ENCODE measurements around the gene CLCN3.
"Not testable (repeated sequence)": the region's sequence is repeated elsewhere in the genome, so short reads cannot be mapped to it uniquely, and the experiment has no call there.

Gene CLCN3

DNA sequence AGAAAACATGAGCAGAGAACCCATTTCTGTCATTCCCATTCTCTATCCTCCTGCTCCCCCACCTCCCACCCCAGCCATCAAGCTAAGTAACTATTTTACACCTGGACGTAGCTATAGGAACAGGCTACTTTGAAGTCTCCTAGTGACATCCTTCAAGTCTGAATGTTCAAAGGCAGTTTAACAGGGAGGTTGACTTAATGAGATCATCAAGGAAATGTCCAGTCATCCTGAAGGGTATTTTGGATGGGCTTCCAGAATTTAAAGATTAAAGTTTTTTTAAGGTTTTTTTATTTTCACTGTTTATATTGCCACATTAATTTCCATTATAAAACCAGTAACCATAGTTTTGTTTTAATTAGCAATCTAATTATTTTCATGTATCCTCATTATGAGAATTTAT, 96.3 kb downstream of the CLCN3 start:
- no peak for DNase-seq

GRCh38 chr4:169720529-169720928, 100.2 kb downstream of the CLCN3 start:
- no peak for DNase-seq

DNA sequence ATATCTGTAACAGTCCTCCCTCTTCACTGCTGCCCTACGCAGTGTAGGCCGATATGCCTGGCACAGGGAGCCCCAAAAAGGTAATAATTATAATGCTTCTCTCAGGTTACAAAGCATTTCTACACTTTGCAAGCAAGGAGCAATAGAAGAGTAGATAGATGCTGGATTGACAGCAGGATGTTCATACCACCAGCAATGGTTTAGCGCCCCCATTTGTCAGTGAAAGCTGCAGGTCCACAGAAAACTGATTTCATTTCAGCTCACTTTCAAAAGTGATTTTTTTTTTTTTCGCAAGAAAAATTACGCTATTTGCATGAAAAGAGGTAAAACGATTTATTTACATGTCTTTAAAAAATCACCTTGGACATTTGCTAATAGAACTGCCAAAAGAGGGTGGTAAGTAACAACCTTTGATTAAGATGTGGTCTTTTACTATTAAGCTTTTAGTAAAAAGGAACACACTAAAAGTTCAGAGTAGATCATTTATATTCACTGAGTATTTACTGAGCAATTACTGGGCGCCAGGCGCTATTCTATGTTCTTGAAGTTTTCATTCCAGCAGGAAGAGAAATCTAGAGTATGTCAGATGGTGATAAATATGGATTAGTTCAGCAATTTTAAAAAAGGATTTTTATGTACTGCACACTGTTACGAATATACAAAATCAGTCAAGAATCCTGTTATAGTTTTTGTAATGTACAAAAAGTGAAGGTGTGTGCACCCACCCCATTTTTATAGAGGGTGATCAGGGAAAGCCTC, 103.0 kb downstream of the CLCN3 start:
- DNase-seq = no peak

- DNase-seq = no peak
Measured at GRCh38 chr4:169724260-169724659, 103.9 kb downstream of the CLCN3 start.

GRCh38 chr4:169727616-169728015, 107.2 kb downstream of the CLCN3 start:
- DNase-seq = no peak

DNA sequence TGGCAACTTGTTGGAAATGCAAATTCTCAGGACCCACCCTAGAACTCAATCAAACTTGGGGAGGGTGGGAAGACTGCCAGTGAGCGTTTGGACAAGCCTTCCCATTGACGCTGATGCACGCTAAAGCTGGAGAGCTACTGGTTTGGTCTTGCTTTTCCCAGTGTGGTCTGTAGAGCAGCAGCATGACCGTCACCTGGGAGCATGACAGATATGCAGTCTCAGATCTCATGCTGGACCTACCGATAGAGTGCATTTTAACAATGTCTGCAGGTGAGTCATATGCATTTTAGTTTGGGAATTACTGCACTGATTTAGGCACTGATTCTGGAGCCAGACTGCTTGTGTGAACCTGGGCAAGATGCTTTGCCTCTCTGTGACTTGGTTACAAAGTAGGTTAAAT, 110.2 kb downstream of the CLCN3 start:
- no peak for DNase-seq

- not testable (repeated sequence) for DNase-seq
Measured at GRCh38 chr4:169738604-169739003, 118.2 kb downstream of the CLCN3 start.

DNA sequence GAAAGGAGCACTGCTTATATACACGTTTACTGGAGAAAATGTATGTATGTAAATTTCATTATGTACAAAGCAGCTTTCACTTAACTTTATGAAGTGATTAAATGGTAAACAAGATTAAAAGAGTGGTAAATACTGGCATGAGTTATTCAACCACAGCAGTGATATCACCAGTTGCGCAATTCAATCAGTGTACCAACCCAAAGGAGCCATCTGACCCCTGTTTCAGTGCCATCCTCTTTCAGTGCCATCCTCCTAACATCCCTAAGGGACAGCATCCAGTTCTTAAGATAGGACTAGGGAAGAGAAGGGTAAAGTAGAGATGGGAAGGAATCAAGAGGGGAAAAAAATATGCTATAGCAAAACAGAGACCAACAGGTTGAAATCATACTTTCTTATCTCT, 121.2 kb downstream of the CLCN3 start:
- no peak for DNase-seq

GRCh38 chr4:169744601-169745000, 124.2 kb downstream of the CLCN3 start:
- DNase-seq = no peak

DNA sequence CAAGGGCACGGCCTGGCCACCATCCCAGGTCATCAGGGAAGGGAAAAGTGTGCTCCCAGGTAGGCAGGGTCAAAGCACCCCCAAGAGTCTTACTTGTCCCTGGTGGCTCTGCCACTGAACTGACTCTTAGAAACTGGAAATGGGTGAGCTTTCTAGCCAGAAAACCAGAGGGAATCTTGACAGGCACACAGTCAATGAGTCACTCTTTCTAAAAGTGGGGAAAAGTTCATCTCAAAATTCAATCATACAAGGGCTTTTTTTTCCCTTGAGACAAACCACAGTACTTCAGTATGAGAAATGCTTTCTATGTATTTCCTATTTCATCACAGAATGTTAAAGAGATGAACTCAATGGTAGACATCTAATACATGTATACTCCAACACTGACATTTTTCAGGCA, 124.9 kb downstream of the CLCN3 start:
- no peak for DNase-seq

DNA sequence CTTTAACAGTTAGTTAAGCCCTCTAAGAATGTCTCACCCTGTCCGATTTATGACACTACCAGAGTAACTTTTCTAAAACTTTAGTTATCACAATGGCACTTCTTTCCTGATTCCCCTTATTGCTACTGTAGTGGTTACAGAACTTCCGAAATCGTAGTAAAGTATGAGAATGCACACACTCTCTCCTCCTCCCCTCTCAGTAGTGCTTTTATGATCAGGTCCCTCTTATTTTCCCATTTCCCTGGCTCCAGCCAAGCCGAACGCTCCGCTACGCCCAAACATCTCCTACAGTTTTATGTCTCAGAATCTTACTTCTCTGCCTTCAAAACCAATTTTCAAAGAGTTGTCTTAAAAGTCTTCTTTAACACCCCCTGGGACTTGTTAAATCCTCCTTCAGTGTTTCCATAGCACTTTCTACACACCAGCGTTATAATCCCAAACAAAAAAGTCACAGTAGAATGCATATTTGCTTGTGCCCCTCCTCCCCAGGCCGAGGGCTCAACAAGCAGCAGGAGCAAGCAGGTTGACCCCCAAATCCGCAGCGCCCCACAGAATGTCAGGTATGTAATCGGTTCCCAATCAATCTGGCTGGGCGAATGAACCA, 136.7 kb downstream of the CLCN3 start:
- DNase-seq = no peak

GRCh38 chr4:169757575-169758184, 137.3 kb downstream of the CLCN3 start, which contains the start of gene HPF1:
TSS of gene HPF1 (minus strand) at chr4:169757944. CDS start at chr4:169757877, 67 bp downstream.
- DNase-seq = peak; percentile 97 to 98

GRCh38 chr4:169758401-169758962, 138.1 kb downstream of the CLCN3 start:
- no peak for DNase-seq

- DNase-seq = no peak
Measured at GRCh38 chr4:169761846-169762245, 141.5 kb downstream of the CLCN3 start.

DNA sequence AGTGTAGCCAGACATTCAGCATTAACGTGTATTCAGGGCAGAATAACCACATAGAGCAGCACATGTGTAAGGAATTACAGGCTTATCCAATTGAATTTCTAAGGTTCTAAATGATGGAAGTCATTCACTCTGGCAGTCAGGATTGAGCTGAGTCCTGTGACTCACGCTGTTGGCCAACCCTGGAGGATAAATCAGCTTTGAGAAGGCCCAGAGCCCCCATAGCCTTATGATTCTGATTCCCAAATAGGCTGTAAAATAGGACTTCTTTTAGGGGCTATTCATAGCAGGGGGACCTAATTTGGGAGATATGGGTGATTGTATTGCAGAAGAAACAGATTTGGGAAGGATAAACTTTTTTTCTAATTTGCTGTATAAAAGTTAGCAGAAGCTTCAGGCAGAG, 145.5 kb downstream of the CLCN3 start:
- DNase-seq = no peak

DNA sequence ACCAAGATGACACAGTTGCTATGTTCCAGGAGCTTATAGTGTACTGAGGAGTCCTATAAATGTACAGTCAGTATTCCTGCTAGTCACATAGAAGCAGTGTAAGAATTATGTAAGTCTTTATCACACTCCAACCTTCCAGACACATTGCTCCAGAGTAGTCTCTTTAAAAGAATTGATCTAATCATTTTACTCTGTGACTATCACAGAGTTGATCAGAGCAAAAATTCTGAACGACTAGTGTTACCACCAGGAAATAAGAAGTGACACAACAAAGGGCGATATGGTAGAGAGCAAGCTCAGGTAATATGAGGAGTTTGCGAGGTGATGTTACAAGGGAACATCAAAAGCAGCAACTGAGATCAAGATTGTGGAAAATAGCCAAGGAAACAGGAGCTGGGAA, 146.4 kb downstream of the CLCN3 start:
- no peak for DNase-seq

DNA sequence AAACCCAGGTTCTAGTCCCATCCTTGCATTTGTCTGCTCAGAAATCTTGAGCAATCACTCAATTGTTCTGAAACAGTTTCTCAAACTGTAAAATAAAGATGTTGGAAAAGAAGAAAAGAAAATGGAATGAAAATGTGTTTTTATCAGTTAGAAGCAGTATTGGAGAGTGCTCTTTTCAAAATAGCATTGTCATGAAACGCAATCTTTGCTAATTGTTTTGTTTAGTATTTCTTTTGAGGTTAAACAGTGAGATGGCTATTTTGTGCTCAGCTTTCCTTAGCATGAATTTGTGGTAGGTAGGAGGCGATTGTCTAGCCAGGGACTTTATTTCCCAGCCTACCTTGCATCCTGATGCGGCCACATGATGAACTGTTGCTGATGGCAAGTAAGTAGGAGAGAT, 148.0 kb downstream of the CLCN3 start:
- DNase-seq = no peak

DNA sequence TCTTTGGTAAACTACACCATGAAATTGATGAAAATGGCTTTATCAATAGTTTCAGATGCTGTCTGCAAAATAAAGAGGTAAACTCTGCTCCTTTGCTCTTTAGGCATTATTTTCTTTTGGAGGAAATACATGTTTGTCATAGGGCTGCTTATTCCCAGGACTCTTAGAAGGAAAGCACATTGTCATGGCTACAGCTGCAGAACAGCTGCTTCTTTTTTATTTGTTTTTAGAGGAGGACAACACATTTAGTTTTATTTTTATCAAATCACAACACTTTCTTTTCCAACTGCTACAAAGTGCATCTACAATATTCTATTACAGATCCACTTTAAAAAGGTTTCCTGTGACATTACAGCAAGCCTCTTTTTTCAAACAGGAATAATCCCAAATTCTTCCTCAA, 150.0 kb downstream of the CLCN3 start:
- DNase-seq = no peak

DNA sequence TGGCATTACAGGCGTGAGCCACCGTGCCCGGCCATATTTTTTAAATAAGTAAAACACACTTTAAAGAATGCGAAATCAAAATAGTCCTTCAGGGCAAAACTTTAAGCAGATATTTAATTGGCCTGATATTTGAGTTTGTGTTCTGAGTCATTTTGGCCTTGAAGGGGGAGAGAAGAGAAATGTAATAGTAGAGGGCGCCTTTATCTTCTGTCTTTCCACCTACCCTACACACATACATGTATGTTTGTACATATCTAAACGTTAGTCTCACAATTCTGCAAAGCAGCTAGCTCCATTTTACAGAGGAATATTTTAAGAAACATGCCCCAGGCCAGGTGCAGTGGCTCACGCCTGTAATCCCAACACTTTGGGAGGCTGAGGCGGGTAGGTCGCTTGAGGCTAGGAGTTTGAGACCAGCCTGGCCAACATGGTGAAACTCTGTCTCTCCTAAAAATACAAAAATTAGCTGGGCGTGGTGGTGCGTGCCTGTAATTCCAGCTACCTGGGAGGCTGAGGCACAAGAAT, 151.2 kb downstream of the CLCN3 start:
- DNase-seq = not testable (repeated sequence)

Measured in activated CD4-positive, alpha-beta T cell treated with anti-CD3 and anti-CD28 coated beads, Interleukin-2, amount 50 U/mL, for 48 hours (primary cell).